SU-DHL-6 (cell line): ENCODE measurements around the gene FAS.

Experiments used
- H2AFZ ChIP-seq: fragments of 200-600 bp; sonication (generic); 2 replicates; pipeline ENCODE4 v1.6.1; 2014; ENCODE audit warnings: low read depth, mild to moderate bottlenecking, moderate library complexity, mixed read lengths, antibody characterized with exemption, low read length; ENCODE audit not compliant: severe bottlenecking
- H3F3A ChIP-seq: fragments of 200-600 bp; shearing (Covaris generic); 2 replicates; pipeline ENCODE4 v1.6.0; 2016; ENCODE audit warnings: antibody characterized with exemption, mild to moderate bottlenecking; ENCODE audit not compliant: insufficient read depth
- H3K27ac ChIP-seq: fragments of 200-600 bp; sonication (generic); 2 replicates; pipeline ENCODE4 v1.5.1; 2016; ENCODE audit warnings: low read depth, mild to moderate bottlenecking, low read length, moderate library complexity, mixed read lengths
- H3K27me3 ChIP-seq: fragments of 200-600 bp; sonication (generic), shearing (Covaris generic); 2 replicates; pipeline ENCODE4 v1.6.0; 2014; ENCODE audit warnings: mild to moderate bottlenecking, low read length
- H3K36me3 ChIP-seq: fragments of 200-600 bp; sonication (generic); 2 replicates; pipeline ENCODE4 v1.6.1; 2014; ENCODE audit warnings: mild to moderate bottlenecking, low read length, mixed read lengths
- H3K4me2 ChIP-seq: fragments of 300-600, 200-600 bp; shearing (Covaris generic), sonication (generic); 2 replicates; pipeline ENCODE4 v1.6.0; 2014; ENCODE audit warnings: low read length, low read depth, mild to moderate bottlenecking; ENCODE audit not compliant: poor library complexity, severe bottlenecking
- H3K4me3 ChIP-seq: fragments of 200-600 bp; sonication (generic); 2 replicates; pipeline ENCODE4 v1.5.1; 2014; ENCODE audit warnings: antibody characterized with exemption, low read length, mild to moderate bottlenecking, mixed read lengths; ENCODE audit not compliant: insufficient read depth, poor library complexity, severe bottlenecking
- H3K79me2 ChIP-seq: fragments of 200-600 bp; sonication (generic); 2 replicates; pipeline ENCODE4 v1.6.1; 2014; ENCODE audit warnings: mild to moderate bottlenecking, low read length, moderate library complexity; ENCODE audit not compliant: insufficient read depth
- H3K9ac ChIP-seq: fragments of 200-600 bp; sonication (generic); 2 replicates; pipeline ENCODE4 v1.7.0; 2014; ENCODE audit warnings: mild to moderate bottlenecking, low read length
- H3K9me2 ChIP-seq: fragments of 200-600 bp; sonication (generic); replicated peaks from 2 replicates; pipeline ENCODE4 v1.6.1; 2014; ENCODE audit warnings: low read length; ENCODE audit not compliant: insufficient read depth
- H3K9me3 ChIP-seq: fragments of 200-600 bp; sonication (generic); 2 replicates; pipeline ENCODE4 v1.6.1; 2014; ENCODE audit warnings: low read length, mixed read lengths; ENCODE audit not compliant: insufficient read depth
- H4K20me1 ChIP-seq: fragments of 200-600 bp; sonication (generic); 2 replicates; pipeline ENCODE4 v1.6.1; 2014; ENCODE audit warnings: low read depth, mild to moderate bottlenecking, antibody characterized with exemption, low read length, moderate library complexity, mixed read lengths
- EZH2phosphoT487 ChIP-seq: fragments of 200-600 bp; sonication (generic), shearing (Covaris generic); conservative IDR thresholded peaks from 2 replicates; pipeline ENCODE4 v1.6.1; 2018; ENCODE audit warnings: mild to moderate bottlenecking, antibody characterized with exemption, low read length, moderate library complexity, mixed read lengths
- TF ChIP-seq, protein P1 (sequence below): fragments of 200-600 bp; sonication (generic); IDR thresholded peaks from one replicate; pipeline ENCODE4 v1.5.1; 2017; ENCODE audit warnings: antibody characterized with exemption, mild to moderate bottlenecking, low read length, moderate library complexity; ENCODE audit not compliant: insufficient read depth, poor library complexity, severe bottlenecking

Gene FAS

GRCh38 chr10:88996927-88997326, 6.3 kb downstream of the FAS start:
- H3K4me3 ChIP-seq = no peak overlapping the region
- no peaks in the 10 kb centered on the region for H3K36me3 ChIP-seq
- H3F3A ChIP-seq = no peaks in the 10 kb centered on the region
- H2AFZ ChIP-seq = no peak overlapping the region
- no peaks in the 10 kb centered on the region for H3K27me3 ChIP-seq
- H3K9me2 ChIP-seq = no peaks in the 10 kb centered on the region
- H3K79me2 ChIP-seq = no peaks in the 10 kb centered on the region
- no peak overlapping the region for H3K27ac ChIP-seq
- TF ChIP-seq EZH2phosphoT487 = no peak
- TF ChIP-seq, protein P1, sequence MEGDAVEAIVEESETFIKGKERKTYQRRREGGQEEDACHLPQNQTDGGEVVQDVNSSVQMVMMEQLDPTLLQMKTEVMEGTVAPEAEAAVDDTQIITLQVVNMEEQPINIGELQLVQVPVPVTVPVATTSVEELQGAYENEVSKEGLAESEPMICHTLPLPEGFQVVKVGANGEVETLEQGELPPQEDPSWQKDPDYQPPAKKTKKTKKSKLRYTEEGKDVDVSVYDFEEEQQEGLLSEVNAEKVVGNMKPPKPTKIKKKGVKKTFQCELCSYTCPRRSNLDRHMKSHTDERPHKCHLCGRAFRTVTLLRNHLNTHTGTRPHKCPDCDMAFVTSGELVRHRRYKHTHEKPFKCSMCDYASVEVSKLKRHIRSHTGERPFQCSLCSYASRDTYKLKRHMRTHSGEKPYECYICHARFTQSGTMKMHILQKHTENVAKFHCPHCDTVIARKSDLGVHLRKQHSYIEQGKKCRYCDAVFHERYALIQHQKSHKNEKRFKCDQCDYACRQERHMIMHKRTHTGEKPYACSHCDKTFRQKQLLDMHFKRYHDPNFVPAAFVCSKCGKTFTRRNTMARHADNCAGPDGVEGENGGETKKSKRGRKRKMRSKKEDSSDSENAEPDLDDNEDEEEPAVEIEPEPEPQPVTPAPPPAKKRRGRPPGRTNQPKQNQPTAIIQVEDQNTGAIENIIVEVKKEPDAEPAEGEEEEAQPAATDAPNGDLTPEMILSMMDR = no peak
- no peaks in the 10 kb centered on the region for H4K20me1 ChIP-seq
- H3K9ac ChIP-seq = no peak overlapping the region
- H3K4me2 ChIP-seq = no peak overlapping the region
- no peaks in the 10 kb centered on the region for H3K9me3 ChIP-seq

GRCh38 chr10:88999625-89000024, 9.0 kb downstream of the FAS start:
- no peaks in the 10 kb centered on the region for H3F3A ChIP-seq
- H3K36me3 ChIP-seq = no peaks in the 10 kb centered on the region
- no peak overlapping the region for H3K4me2 ChIP-seq
- no peak overlapping the region for H3K27ac ChIP-seq
- no peaks in the 10 kb centered on the region for H3K27me3 ChIP-seq
- H2AFZ ChIP-seq = no peak overlapping the region
- no peaks in the 10 kb centered on the region for H3K9me3 ChIP-seq
- H3K79me2 ChIP-seq = no peaks in the 10 kb centered on the region
- H3K9ac ChIP-seq = no peak overlapping the region
- no peaks in the 10 kb centered on the region for H3K9me2 ChIP-seq
- TF ChIP-seq, protein P1 = no peak
- no peak for TF ChIP-seq EZH2phosphoT487
- no peak overlapping the region for H3K4me3 ChIP-seq
- H4K20me1 ChIP-seq = no peaks in the 10 kb centered on the region

GRCh38 chr10:89001024-89001728, 10.6 kb downstream of the FAS start:
- no peaks in the 10 kb centered on the region for H3K79me2 ChIP-seq
- no peaks in the 10 kb centered on the region for H3K9me3 ChIP-seq
- H3K9ac ChIP-seq = no peak overlapping the region
- H2AFZ ChIP-seq = no peak overlapping the region
- H4K20me1 ChIP-seq = no peaks in the 10 kb centered on the region
- no peaks in the 10 kb centered on the region for H3K36me3 ChIP-seq
- no peaks in the 10 kb centered on the region for H3K9me2 ChIP-seq
- TF ChIP-seq EZH2phosphoT487 = no peak
- TF ChIP-seq, protein P1 = no peak
- H3K4me3 ChIP-seq = no peak overlapping the region
- no peaks in the 10 kb centered on the region for H3F3A ChIP-seq
- no peak overlapping the region for H3K4me2 ChIP-seq
- H3K27ac ChIP-seq = no peak overlapping the region
- no peaks in the 10 kb centered on the region for H3K27me3 ChIP-seq
